ENCODE measurements around the gene PLCH1.

PLCH1 gene

DNA sequence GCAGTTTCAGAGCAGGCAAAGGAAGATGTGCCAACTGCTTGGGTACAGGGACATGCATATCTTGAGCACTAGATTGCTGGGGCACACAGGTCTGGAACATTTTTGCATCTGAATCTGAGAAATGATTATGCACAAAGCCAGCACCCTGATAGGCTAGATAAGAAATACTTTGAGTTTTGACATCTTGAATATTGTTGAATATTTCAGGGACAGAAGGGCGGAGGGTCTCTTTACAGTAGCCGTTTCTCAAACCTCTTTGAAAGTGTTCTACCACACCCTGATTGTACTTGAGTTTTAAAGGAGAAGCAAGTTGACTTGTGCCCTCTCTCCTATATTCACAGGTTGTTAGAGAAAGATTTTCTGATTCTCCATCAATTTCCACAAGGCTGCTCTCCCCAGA lies 263.3 kb downstream of the PLCH1 start:
- no peak for DNase-seq (ENCODE audit: low read depth)

DNA sequence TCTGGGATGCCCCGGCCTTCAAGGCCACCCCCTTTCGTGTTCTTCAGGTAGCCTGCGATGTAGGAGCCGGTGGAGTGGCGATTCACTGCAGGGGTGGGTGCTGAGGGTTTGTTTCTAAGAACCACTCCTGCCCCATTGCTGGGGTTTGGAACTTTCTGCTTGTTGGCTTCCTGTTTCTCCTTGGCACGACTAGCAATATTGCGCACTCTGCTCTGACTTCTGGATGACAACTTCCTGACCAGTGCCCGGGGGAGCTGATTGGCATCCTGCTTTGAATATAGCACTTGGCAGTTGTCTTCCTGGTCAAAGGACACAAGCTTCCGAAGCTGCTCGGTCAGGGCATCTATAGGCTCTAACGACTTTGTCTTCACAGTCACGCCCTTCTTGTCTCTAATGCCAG lies 263.8 kb downstream of the PLCH1 start:
- no peak for DNase-seq (ENCODE audit: low read depth)

DNA sequence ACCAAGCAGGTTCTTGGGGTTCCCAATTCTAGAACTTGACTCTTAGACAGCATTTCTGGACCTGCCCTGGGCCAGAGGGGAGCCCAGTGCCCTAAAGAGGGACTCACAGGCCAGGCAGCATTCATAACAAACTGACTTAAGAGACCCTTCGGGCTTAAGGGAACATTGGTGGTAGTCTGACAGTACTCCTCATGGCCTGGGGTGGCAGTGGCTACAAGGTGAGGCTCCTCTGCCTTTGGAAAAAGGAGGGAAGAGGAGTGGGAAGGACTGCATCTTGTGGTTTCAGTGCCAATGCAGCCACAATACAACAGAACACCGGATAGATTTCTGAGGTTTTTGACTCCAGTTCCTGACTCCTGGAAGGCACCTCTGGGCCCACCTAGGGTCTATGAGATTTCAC lies 279.2 kb downstream of the PLCH1 start:
- no peak for DNase-seq (ENCODE audit: low read depth)

DNA sequence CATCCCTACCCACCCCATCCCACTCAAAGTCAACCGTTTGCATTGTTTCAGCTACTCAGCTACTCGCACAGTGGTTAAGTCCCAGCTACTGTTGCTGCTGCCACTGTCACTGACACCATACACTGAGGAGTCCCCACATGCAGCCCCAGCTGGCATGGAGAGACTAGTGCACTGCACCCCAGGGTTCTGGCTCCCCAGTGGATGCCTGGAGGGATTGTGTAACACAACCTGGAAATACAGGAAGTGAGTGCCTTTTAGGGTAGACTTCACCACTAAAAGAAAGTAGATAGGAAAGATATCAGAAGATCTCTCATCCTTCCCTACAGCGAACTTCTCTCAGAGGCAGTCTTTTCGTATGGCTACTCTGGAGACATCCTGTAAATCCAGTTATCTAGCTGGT lies 282.2 kb downstream of the PLCH1 start:
- no peak for DNase-seq (ENCODE audit: low read depth)

DNA sequence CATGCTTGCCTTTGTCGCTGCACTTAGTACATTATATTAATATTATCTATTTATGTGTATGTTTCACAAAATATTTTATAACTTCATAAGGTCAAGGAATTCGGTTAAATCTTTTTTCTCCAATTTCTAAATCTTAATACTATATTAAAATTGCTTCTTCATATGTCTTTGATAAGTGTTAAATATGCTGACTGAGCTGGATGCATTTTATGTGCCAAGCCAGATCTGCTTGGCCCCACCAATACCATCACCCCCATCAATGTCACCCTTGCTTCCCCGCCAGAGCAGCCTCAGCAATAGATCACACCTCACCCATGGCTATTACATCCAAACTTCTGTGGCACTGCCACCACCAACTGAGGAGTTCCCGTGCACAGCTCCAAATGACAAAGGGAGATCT lies 287.3 kb downstream of the PLCH1 start:
- DNase-seq (ENCODE audit: low read depth) = no peak

DNA sequence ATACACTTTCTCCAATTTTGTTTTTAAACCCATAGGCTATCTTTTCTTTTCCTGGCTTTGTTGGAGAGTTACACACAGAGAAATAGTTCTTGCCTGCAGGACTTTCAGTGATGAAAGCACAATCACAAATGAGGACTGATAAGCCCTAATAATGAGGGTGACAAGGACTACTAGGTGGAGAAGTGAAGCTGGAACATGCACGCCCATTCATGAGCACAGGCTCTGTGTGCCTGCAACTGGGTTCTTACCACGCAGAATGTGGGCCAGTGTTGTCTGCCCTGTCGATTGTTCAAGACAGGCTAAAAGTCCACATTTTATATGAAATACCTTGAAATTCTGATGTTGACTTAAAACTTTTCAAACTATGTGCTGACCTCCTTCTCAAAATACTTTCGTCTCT lies 289.1 kb downstream of the PLCH1 start:
- no peak for DNase-seq (ENCODE audit: low read depth)

DNA sequence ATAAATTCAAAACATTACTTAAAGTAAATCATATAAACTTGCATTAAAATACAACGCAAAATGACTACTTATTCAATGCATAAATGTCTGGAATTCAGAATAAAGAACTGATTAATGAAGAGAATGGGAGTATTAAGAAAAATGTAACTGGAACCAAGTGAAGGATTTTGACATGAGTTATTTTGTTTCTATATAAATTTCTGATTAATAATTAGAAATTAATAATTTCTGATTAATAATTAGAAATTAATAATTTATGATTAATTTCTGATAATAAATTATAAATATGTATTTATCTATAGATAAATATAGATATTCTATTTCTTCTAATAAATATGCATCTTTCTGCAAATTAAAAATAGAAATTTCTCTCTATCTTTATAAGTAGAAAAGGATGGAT lies 291.4 kb downstream of the PLCH1 start:
- DNase-seq (ENCODE audit: low read depth) = no peak

DNA sequence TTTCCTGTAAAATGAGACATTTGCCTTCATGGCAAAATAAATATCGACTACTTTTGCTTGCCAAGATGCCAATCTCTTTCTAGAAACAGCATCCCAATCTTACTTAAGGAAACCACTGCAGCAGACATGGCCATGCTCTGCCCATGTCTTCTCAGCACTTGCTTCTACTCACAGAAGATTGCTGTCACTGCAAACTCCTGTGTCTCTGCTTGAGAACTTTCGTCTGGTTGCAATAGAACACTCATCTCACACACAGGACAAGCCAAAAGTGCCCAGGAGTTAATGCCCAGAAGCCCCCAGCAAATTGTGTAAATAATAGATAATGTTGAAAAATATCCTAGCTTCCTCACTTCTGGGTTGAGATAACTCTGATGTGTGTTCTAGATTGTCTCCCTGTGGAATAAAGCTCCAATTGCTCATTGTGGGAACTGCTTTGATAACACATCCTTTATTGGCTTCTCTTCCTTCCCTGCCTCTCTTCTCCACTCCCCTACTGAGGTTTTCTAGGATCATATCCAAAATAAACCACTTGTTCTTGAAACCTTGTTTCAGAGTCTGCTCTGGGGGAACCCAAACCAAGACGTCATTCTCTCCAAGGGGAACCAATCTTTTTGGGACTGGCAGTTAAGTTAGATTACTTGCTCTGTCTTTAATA lies 295.1 kb downstream of the PLCH1 start:
- DNase-seq (ENCODE audit: low read depth) = no peak

DNA sequence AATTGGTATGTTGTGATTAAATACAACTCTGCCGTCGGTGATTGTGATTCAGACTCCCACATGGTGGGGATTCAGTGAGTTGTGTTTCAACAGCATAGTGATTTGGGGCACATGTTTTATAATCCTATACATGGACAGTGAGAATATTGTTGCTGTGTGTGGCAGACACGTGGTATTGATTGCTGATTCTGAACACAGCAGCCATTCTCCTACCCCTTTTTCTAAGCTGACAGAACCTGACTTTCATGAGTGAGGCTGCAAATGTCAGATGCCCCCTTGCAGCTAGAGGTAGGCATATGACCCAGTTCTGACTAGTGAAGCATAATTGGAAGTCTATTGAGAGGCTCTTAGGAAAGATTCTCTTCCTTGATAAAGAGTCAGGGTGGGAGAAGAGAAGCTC lies 296.3 kb downstream of the PLCH1 start:
- DNase-seq (ENCODE audit: low read depth) = no peak

DNA sequence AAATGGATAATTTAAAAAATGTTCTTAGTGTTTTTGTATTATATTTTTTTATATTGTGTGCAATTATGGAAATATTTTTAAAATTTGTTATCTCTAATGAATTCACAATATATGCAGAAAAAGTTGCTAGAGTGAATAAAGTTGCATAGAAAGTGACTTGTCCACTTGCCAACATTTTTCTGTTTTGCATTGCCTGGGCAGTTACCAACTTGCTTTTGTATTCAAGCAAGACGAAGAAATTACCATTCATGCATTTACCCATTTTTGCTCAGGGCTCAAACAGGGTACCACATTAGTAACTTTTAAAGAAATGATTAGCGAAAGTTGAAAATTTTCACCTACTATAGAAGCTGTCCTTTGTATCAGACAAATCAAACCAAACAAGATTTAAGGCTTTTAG lies 298.5 kb downstream of the PLCH1 start:
- no peak for DNase-seq (ENCODE audit: low read depth)

DNA sequence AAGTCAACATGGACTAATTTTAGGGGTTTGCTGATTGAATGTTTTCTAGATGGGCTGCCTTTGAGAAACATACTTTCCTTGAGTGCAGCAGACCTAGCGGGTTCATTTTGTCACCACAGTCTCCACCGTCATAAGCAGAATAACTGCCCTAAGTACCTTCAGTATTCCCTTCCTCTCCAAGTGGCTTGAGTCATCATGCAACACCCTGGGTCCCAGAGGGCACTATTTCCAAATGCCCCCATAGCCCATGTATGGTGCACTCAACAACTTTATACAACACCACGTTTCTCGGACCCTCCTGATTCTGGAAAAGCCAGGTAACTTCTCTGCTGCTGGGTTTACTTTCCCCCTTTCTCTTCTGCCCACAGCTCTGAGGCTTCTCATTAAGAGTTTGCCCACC lies 300.1 kb downstream of the PLCH1 start:
- no peak for DNase-seq (ENCODE audit: low read depth)

DNA sequence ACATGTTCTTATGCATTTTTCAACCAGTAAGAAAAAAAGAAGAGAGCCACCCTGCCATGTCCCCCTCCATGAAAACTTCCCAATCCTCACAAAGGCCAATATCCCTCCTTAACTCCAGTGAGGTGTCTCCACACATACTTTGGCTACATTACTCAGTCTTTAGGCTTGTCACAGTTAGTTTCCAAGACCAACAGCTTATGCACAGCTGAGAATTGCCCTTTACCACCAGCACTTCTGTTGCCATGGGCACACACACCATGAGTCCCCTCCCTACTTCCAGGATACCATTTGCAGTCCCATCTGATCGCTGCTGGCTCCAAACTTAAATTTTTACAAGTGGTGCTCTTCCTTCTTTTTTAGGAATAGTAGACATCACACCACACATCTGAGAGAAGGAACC lies 301.1 kb downstream of the PLCH1 start:
- DNase-seq (ENCODE audit: low read depth) = no peak

DNA sequence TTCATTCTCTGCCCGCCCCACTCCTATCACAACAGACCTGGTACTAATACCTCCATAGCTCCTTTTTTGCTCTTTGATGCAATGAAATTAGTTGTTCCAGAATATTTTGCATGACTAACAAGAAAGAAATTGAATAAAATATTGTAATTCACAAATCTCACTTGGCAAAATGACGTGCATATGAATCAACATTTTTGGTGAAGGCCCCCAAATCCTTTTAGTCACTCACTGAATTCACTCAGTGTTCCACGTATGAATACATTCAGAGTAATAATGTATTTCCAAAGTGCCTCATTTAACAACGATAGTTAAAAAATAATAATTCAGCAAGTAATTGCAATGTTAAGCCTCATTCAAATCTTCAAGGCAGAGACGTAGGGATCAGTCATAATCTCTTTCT lies 302.8 kb downstream of the PLCH1 start:
- DNase-seq (ENCODE audit: low read depth) = peak; percentile 53

DNA sequence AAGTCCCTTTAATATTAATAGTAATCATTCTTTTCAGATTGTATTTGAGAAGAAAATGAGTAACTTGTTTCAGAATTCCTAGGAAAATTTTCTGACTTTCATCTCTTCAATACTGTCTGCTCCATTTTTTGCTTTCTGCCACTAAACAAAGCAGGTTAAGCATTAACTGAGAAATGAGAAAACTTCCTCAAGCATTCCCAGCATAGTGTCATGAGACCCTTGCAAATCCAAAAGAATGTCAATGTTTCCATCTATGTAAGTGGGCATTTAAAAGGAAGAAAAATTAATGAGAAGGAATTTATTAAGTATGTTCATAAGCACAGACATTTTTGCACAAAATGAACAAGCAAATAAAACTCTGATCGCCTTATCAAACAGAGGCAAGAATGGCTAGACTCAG lies 303.4 kb downstream of the PLCH1 start:
- no peak for DNase-seq (ENCODE audit: low read depth)

DNA sequence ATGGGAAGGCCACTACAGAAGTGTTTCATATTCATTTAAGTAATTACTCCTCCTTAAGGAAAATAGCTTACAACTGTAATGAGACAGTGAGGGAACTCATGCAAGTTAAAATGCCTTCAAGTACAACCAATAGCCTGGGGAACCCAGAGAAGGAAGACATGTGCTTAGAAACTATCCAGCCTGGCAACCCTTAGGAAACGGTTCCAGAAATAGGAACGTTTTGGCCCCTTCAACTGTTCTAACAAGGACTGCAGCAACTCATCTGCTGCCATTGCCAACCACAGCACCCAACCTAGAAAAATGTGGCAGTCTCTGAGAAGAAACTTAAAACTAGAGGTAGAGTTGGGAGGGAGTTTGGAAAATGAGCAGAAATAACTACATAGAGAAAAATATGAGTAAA lies 303.8 kb downstream of the PLCH1 start:
- DNase-seq (ENCODE audit: low read depth) = no peak

DNA sequence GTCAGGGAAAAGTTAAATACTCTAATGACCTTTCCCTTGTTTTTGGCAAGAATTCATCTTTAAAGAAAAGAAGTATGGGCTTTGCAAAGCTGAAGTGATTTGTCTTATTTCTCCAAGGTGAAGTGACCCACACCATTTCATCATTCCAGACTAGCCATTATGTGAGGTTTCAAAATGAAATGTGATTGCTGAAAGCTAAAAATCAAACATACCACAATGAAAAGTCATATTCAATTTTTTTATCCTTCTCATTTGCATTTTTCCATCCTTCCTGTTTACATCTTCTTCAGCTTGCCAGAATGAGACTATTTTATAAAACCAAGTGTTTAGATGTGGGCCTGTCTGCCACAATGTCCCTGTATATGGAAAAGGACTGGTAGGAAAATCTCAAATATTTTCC lies 309.1 kb downstream of the PLCH1 start:
- DNase-seq (ENCODE audit: low read depth) = peak; percentile 33

DNA sequence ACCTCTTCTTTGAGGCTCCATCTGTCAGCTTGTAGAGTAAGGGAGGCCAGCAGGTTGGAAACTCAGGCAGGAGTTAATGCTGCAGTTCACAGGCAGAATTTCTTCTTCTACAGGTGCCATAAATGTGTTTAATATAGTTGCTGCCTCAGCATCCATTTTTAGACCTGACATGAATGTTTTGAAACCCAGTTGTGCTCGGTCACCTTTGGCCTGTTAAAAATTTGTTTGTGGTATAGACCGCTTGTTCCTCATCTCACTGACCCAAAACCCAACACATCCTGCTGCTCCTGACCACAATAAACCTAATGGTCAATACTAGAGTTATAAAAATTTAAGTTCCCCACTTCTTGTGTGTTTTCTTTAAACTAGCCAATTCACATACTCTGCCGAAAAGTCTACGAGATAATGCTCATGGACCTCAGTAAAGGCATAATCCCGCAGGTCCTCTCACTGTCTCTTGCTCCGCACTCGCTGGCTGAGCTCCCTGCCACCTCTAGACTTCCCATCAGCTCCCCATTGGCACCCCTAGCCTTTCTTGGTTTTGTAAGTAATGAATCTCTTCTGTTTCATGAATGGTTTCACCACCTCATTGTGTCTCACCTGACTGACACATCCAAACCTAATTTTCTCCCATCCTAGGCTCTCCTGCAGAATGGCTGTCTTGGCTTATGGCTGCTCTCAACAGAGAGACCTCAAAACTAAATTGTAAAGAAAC lies 312.9 kb downstream of the PLCH1 start:
- no peak for DNase-seq (ENCODE audit: low read depth)

DNA sequence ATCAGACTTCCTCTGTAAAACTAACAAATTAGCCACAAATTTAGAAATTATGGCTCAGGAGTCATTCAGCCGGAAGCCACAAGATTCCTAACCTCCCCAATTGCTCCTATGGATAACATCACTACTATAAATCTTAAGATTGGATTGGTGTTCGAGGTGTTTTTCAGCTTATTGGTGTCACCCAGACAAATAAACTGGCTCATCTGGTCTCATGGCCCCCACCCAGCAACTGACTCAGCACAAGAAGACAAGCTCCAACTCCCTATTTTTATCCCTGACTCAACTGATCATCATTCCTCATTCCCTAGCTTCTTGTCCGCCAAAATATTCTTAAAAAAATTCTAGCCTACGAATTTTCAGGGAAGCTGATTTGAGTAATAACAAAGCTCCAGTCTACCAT lies 316.3 kb downstream of the PLCH1 start:
- peak; percentile 84 for DNase-seq (ENCODE audit: low read depth)

DNA sequence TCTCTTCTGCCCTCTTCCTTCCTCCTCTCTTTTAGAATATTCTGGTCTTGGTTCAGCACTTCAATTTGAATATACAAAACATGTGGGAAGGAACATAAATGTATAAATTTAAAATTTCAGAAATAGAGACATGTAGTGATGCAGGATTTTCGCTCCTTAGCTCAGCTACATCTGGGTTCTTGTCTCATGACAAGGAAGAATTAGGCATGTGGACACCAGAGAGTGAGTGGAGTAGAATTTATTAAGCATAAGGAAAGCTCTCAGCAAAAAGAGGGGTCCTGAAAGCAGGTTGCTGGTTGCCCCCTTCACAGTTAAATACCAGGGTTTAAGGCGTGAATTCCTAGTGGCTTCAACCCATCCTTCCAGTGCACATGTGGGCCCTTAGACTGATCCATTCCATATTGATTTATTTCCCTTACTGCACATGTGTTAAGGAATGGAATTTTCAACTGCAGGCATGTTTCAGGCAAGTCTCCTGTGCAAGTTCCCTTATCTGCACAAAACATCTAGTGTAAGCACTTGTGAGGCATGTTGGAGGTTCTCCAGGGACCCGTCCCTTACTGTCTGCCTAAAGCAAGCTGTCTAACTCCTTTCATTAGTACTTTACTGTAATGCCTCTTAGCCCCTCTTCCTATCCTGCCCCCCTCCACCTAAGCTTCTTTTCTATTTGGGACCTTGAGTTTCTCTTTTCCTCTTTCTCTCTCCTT lies 318.2 kb downstream of the PLCH1 start:
- DNase-seq (ENCODE audit: low read depth) = no peak

DNA sequence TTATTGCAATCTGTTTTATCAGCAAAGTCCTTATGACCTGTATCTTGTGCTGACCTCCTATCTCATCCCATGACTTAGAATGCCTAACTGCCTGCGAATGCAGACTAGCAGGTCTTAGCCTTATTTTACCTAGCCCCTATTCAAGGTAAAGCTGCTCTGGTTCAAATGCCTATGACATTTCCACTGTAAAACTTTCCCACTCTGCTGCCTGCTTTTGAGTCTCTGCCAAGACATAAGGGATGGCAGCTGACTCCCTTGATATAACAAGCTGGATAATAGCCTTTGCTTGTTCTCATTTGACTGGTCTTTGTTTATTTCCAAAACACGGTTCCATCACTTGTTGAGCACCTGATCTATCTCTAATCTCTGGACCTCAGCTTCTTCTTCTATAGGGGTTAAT lies 319.5 kb downstream of the PLCH1 start:
- no peak for DNase-seq (ENCODE audit: low read depth)

DNA sequence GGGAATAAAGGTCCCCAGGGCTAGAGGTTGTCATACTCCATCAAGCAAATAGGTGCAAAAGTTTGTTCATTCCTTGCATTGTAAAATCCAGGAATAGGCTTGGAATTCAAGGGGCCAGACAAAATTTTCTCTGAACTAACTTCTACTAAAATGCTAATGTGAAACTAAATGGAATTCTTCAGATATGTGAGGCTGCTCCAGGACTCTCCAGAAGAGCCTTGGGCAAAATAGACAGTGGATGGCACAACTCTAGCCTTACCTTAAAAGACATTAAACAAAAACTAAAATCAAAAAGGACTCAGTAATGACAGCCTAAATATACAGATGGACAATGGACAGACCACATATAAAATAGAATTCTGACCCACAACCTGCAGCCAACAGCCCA lies 320.6 kb downstream of the PLCH1 start:
- DNase-seq (ENCODE audit: low read depth) = no peak

DNA sequence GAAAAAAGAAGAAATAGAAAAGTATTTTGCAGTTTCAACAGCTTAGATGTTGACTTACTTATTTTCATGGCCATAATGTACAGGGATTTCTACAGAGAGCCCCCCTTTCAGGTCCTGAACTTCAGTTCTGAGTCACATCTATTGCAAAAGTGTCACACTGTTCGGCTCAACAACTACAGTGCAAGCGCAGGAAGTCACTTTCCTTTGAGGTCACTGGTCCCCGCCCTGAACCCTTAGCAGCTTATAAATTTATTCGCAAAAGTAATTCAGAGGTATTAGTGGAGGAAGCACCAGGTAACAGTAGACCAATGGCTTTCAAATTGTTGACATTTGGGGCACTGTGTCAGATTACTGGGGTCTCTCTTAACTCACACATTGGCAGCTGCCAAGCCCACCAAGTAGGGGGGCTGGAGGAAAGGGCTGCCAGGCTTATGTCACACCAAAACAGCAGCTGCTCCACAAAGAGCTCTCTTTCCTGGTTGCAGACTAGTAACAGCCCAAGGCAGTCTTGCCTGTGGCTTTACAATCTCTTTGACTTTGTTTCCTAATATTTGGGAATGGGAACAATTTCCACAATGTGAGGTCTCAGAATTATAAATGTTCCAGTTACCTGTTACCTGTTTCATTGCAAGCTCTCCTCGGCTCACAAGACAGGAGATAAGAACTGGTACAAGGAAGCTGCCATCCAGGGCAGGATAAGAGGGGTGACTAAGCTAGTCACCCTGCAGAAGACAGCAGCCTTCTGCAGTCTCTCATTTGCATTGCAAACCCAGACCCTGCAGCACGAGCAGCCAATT lies 321.1 kb downstream of the PLCH1 start:
- no peak for DNase-seq (ENCODE audit: low read depth)

Measured in ELR (cell line).